HCT116 (cell line): ENCODE data around the gene GSTM5. TPM values are rescaled to one million over a fixed set of nuclear protein-coding genes. Genes with fewer than 3 reads are reported as not detected.
"Not testable (repeated sequence)": the region's sequence is repeated elsewhere in the genome, so short reads cannot be mapped to it uniquely, and the experiment has no call there.

Source experiments
- ATAC-seq: fragments of 200-7000 bp; cut with Tn5 transposase; 2 replicates; pipeline ENCODE4 v1.9.1; 2020; ENCODE audit warnings: mild to moderate bottlenecking, moderate library complexity
- BruUV-seq: library from RNA; stranded (reverse); fragments of 400-500 nt; replicated peaks from 2 replicates; lab custom pipeline; 2021; lab: Mats Ljungman, UMichigan
- CTCF ChIA-PET: fragments of 300-600 bp; sonication (Branson Sonifier 250); formaldehyde crosslinking; loops from one replicate; lab custom pipeline; 2021; ENCODE audit warnings: antibody characterized with exemption; lab: Charles Lee
- POLR2A ChIA-PET: fragments of 300-600, 350-600 bp; sonication (Branson Sonifier 250); formaldehyde crosslinking; loops from one replicate; lab custom pipeline; 2021; ENCODE audit warnings: antibody characterized with exemption; lab: Charles Lee
- RAD21 ChIA-PET, 2 experiments: fragments of 300-600 bp; sonication (Branson Sonifier 250); formaldehyde crosslinking; loops; one replicate each; lab custom pipeline; 2023; ENCODE audit warnings: low total read pairs in 2 of 2; ENCODE audit not compliant: uncharacterized antibody in 2 of 2, unreplicated experiment in 2 of 2, low non-redundant PET in 1 of 2; lab: Charles Lee
- DNase-seq: peaks from one replicate; pipeline ENCODE4 v3.0.0-alpha.2; 2010; ENCODE audit warnings: low read depth, low spot score
- H2AFZ ChIP-seq: fragments of 200-600 bp; shearing (Covaris generic), sonication (generic); 2 replicates; pipeline ENCODE4 v1.6.1; 2017; ENCODE audit warnings: low read depth, mixed run types, mixed read lengths, antibody characterized with exemption, low read length; ENCODE audit not compliant: poor library complexity, severe bottlenecking
- H3K27ac ChIP-seq: 2 replicates; pipeline ENCODE4 v1.5.1; 2012; ENCODE audit warnings: low read depth, low read length
- H3K27me3 ChIP-seq: fragments of 200-600 bp; sonication (generic); 2 replicates; pipeline ENCODE4 v1.6.1; 2016; ENCODE audit warnings: mixed run types, low read length, mixed read lengths; ENCODE audit not compliant: insufficient read depth
- H3K36me3 ChIP-seq, 2 experiments: fragments of 200-500 bp in 1 of 2; fragments of 200-600 bp in 1 of 2; sonication (Bioruptor generic) in 1 of 2; sonication (generic) in 1 of 2; 2 replicates each; pipeline versions ENCODE4 v1.5.1 to v1.6.1; 2014 to 2016; ENCODE audit warnings: low read length in 2 of 2, inconsistent platforms in 1 of 2, mixed read lengths in 1 of 2, mixed run types in 1 of 2; ENCODE audit not compliant: insufficient read depth in 2 of 2, control insufficient read depth in 1 of 2
- H3K4me1 ChIP-seq, 2 experiments: fragments of 200-600 bp in 1 of 2; sonication (generic) in 1 of 2; 2 replicates each; pipeline versions ENCODE4 v1.5.1 to v1.6.1; 2012 to 2017; ENCODE audit warnings: low read length in 2 of 2, inconsistent platforms in 1 of 2, mild to moderate bottlenecking in 1 of 2, mixed read lengths in 1 of 2, mixed run types in 1 of 2, moderate library complexity in 1 of 2; ENCODE audit not compliant: insufficient read depth in 2 of 2, control insufficient read depth in 1 of 2
- H3K4me2 ChIP-seq: fragments of 200-600 bp; sonication (generic); 2 replicates; pipeline ENCODE4 v1.6.1; 2017; ENCODE audit warnings: mixed run types, low read length, mixed read lengths
- H3K4me3 ChIP-seq, 2 experiments: fragments of 200-600 bp in 1 of 2; sonication (generic) in 1 of 2; replicated peaks in 1 of 2; 2 replicates each; pipeline ENCODE4 v1.5.1; 2011 to 2016; ENCODE audit warnings: low read length in 2 of 2, control low read depth in 1 of 2, low read depth in 1 of 2, mild to moderate bottlenecking in 1 of 2, mixed read lengths in 1 of 2, mixed run types in 1 of 2
- H3K79me2 ChIP-seq: fragments of 200-600 bp; sonication (generic); 2 replicates; pipeline ENCODE4 v1.6.1; 2017; ENCODE audit warnings: mild to moderate bottlenecking, mixed run types, low read length, moderate library complexity, mixed read lengths; ENCODE audit not compliant: insufficient read depth
- H3K9ac ChIP-seq: fragments of 200-600 bp; sonication (generic); 2 replicates; pipeline ENCODE4 v1.6.1; 2016; ENCODE audit warnings: low read length, mixed read lengths
- H3K9me2 ChIP-seq: fragments of 200-600 bp; sonication (generic), shearing (Covaris generic); 2 replicates; pipeline ENCODE4 v1.6.1; 2017; ENCODE audit warnings: mixed run types, mild to moderate bottlenecking, moderate library complexity; ENCODE audit not compliant: insufficient read depth
- H3K9me3 ChIP-seq, 2 experiments: fragments of 200-500 bp in 1 of 2; fragments of 200-600 bp in 1 of 2; sonication (Bioruptor generic) in 1 of 2; sonication (generic) in 1 of 2; 2 replicates each; pipeline ENCODE4 v1.6.1; 2014 to 2017; ENCODE audit warnings: low read length in 2 of 2, mixed read lengths in 2 of 2, inconsistent platforms in 1 of 2, low read depth in 1 of 2, mild to moderate bottlenecking in 1 of 2, mixed run types in 1 of 2, moderate library complexity in 1 of 2; ENCODE audit not compliant: control insufficient read depth in 1 of 2, insufficient read depth in 1 of 2
- H4K20me1 ChIP-seq: fragments of 200-600 bp; sonication (generic), shearing (Covaris generic); 2 replicates; pipeline ENCODE4 v1.6.1; 2017; ENCODE audit warnings: mixed run types, mild to moderate bottlenecking, moderate library complexity; ENCODE audit not compliant: insufficient read depth
- ATF3 ChIP-seq: IDR thresholded peaks from 2 replicates; pipeline ENCODE4 v1.6.1; 2012
- CEBPB ChIP-seq: IDR thresholded peaks from 2 replicates; pipeline ENCODE4 v1.6.1; 2012; ENCODE audit warnings: low read depth
- EGR1 ChIP-seq: IDR thresholded peaks from 2 replicates; pipeline ENCODE4 v1.6.1; 2012; ENCODE audit warnings: low read depth
- ELF1 ChIP-seq: IDR thresholded peaks from 2 replicates; pipeline ENCODE4 v1.6.1; 2012; ENCODE audit warnings: low read depth, borderline replicate concordance
- EZH2 ChIP-seq: fragments of 200-600 bp; sonication (generic); IDR thresholded peaks from 2 replicates; pipeline ENCODE4 v1.6.1; 2017; ENCODE audit warnings: antibody characterized with exemption, mixed run types
- EZH2phosphoT487 ChIP-seq: fragments of 200-600 bp; IDR thresholded peaks from 2 replicates; pipeline ENCODE4 v1.6.1; 2018; ENCODE audit warnings: antibody characterized with exemption, borderline replicate concordance
- FOSL1 ChIP-seq: IDR thresholded peaks from 2 replicates; pipeline ENCODE4 v1.6.1; 2012; ENCODE audit warnings: low read depth
- JUND ChIP-seq: IDR thresholded peaks from 2 replicates; pipeline ENCODE4 v1.6.1; 2012
- MAX ChIP-seq: IDR thresholded peaks from 2 replicates; pipeline ENCODE4 v1.6.1; 2012
- POLR2A ChIP-seq: IDR thresholded peaks from 2 replicates; pipeline ENCODE4 v1.7.0; 2011; ENCODE audit warnings: borderline replicate concordance; ENCODE audit not compliant: insufficient read depth, insufficient read length; ENCODE audit errors: extremely low read depth
- RAD21 ChIP-seq: IDR thresholded peaks from 2 replicates; pipeline ENCODE4 v1.6.1; 2012; ENCODE audit warnings: low read depth, mild to moderate bottlenecking
- REST ChIP-seq: IDR thresholded peaks from 2 replicates; pipeline ENCODE4 v1.6.1; 2012; ENCODE audit warnings: low read depth
- SIN3A ChIP-seq: IDR thresholded peaks from 2 replicates; pipeline ENCODE4 v1.6.1; 2012; ENCODE audit warnings: low read depth
- SP1 ChIP-seq: IDR thresholded peaks from 2 replicates; pipeline ENCODE4 v1.6.1; 2012; ENCODE audit warnings: low read depth
- SRF ChIP-seq: IDR thresholded peaks from 2 replicates; pipeline ENCODE4 v1.6.1; 2012; ENCODE audit warnings: low read depth
- TCF7L2 ChIP-seq: IDR thresholded peaks from 2 replicates; pipeline ENCODE4 v1.7.0; 2011; ENCODE audit warnings: borderline replicate concordance, inconsistent platforms; ENCODE audit not compliant: insufficient read depth, insufficient read length; ENCODE audit errors: extremely low read depth
- YY1 ChIP-seq: IDR thresholded peaks from 2 replicates; pipeline ENCODE4 v1.6.1; 2011; ENCODE audit warnings: low read length, low read depth, moderate library complexity, mild to moderate bottlenecking; ENCODE audit not compliant: insufficient replicate concordance; ENCODE audit errors: extremely low read depth
- ZBTB33 ChIP-seq: IDR thresholded peaks from 2 replicates; pipeline ENCODE4 v1.6.1; 2011; ENCODE audit warnings: mild to moderate bottlenecking, low read length, moderate library complexity; ENCODE audit not compliant: insufficient replicate concordance; ENCODE audit errors: extremely low read depth
- ZNF274 ChIP-seq: fragments of 200-500 bp; sonication (Bioruptor generic); IDR thresholded peaks from 2 replicates; pipeline ENCODE4 v1.6.1; 2014; ENCODE audit warnings: mild to moderate bottlenecking, low read depth, low read length, inconsistent platforms
- intact Hi-C: fragments of 100-400 bp; cut with micrococcal nuclease; formaldehyde crosslinking; loops from 2 replicates; pipeline ENCODE4 v1.10.0; 2022
- total RNA-seq: library from RNA; stranded (reverse); gene quantifications from one replicate; pipeline ENCODE4 v1.2.1, GENCODE V29; 2021; ENCODE audit not compliant: unreplicated experiment

GSTM5 gene
- total RNA-seq, 1 experiment from 2014 or later, result not detected

GRCh38 chr1:109697066-109697465 is 15.0 kb upstream of the GSTM5 start:
- H3K36me3 ChIP-seq, result no peaks in the 10 kb centered on the region
- no peak for TF ChIP-seq POLR2A
- no peak for TF ChIP-seq REST
- no peak for TF ChIP-seq CEBPB
- TF ChIP-seq MAX, result no peak
- TF ChIP-seq SIN3A, result no peak
- TF ChIP-seq EZH2, result no peak
- no peak for TF ChIP-seq ELF1
- TF ChIP-seq YY1, result no peak
- no peak for TF ChIP-seq ZNF274
- TF ChIP-seq EZH2phosphoT487, result no peak
- no peak for TF ChIP-seq SRF
- no peak for TF ChIP-seq JUND
- TF ChIP-seq ATF3, result no peak
- no peak for TF ChIP-seq ZBTB33
- no peak for TF ChIP-seq RAD21
- no peak for TF ChIP-seq SP1
- no peak for TF ChIP-seq FOSL1
- TF ChIP-seq EGR1, result no peak
- no peak for TF ChIP-seq TCF7L2
- H3K9me2 ChIP-seq, result no peaks in the 10 kb centered on the region
- ATAC-seq (no peak), DNase-seq (no peak)
- H3K9me3 ChIP-seq, result no peaks in the 10 kb centered on the region
- H3K4me2 ChIP-seq, result no peak overlapping the region
- intact Hi-C loops, result no loop called here
- H3K9ac ChIP-seq, result no peak overlapping the region
- no peak overlapping the region for H3K4me3 ChIP-seq
- no peaks in the 10 kb centered on the region for H3K79me2 ChIP-seq
- no peaks in the 10 kb centered on the region for H4K20me1 ChIP-seq
- no peak overlapping the region for H3K27ac ChIP-seq
- no TSS peak for BruUV-seq
- ChIA-PET CTCF (no interaction called here), RAD21 (no interaction called here), POLR2A (no interaction called here)
- H2AFZ ChIP-seq, result no peak overlapping the region
- H3K4me1 ChIP-seq, result no peaks in the 10 kb centered on the region
- no peaks in the 10 kb centered on the region for H3K27me3 ChIP-seq

GRCh38 chr1:109697861-109698260 is 14.2 kb upstream of the GSTM5 start:
- not testable (repeated sequence) for H3K4me3 ChIP-seq, H3K27ac ChIP-seq

More at GRCh38 chr1:109697861-109698260, 14.2 kb upstream of the GSTM5 start:
- RAD21 ChIA-PET, H3K4me2 ChIP-seq, H4K20me1 ChIP-seq, POLR2A ChIA-PET, H3K4me1 ChIP-seq, H3K36me3 ChIP-seq, H3K9ac ChIP-seq, H3K27me3 ChIP-seq, BruUV-seq, H3K9me3 ChIP-seq, H2AFZ ChIP-seq, H3K79me2 ChIP-seq, CTCF ChIA-PET, intact Hi-C loops, DNase-seq, H3K9me2 ChIP-seq, ATAC-seq: not testable (repeated sequence)
